Smooth muscle cell (in vitro differentiated cells): ENCODE results near the gene MYO16. TPM values are rescaled to one million over a fixed set of nuclear protein-coding genes. Genes with fewer than 3 reads are reported as not detected.

Experiments used
- DNase-seq: peaks from one replicate; lab custom pipeline; 2025; ENCODE audit not compliant: unreplicated experiment; lab: John Stamatoyannopoulos, UW
- H2AFZ ChIP-seq: fragments of 200-600 bp; sonication (generic); 2 replicates; pipeline ENCODE4 v1.6.0; 2016; ENCODE audit warnings: antibody characterized with exemption, low read depth, mild to moderate bottlenecking
- H3F3A ChIP-seq: fragments of 200-600 bp; sonication (generic); 2 replicates; pipeline ENCODE4 v1.6.0; 2017; ENCODE audit warnings: antibody characterized with exemption, low read depth
- H3K27ac ChIP-seq: fragments of 200-600 bp; sonication (generic); 2 replicates; pipeline ENCODE4 v1.5.1; 2016; ENCODE audit warnings: low read depth, mild to moderate bottlenecking
- H3K27me3 ChIP-seq: fragments of 200-600 bp; sonication (generic); 2 replicates; pipeline ENCODE4 v1.6.1; 2016; ENCODE audit warnings: low read depth, mild to moderate bottlenecking
- H3K36me3 ChIP-seq: fragments of 200-600 bp; sonication (generic); 2 replicates; pipeline ENCODE4 v1.5.1; 2016; ENCODE audit warnings: low read depth
- H3K4me1 ChIP-seq: fragments of 200-600 bp; sonication (generic); 2 replicates; pipeline ENCODE4 v1.5.1; 2016; ENCODE audit warnings: low read depth
- H3K4me2 ChIP-seq: fragments of 200-600 bp; sonication (generic); 2 replicates; pipeline ENCODE4 v1.6.0; 2016; ENCODE audit warnings: mild to moderate bottlenecking
- H3K4me3 ChIP-seq: fragments of 200-600 bp; sonication (generic); 2 replicates; pipeline ENCODE4 v1.5.1; 2016; ENCODE audit warnings: mild to moderate bottlenecking
- H3K79me2 ChIP-seq: fragments of 200-600 bp; sonication (generic); 2 replicates; pipeline ENCODE4 v1.6.0; 2016; ENCODE audit warnings: low read depth, mild to moderate bottlenecking
- H3K9ac ChIP-seq: fragments of 200-600 bp; sonication (generic); 2 replicates; pipeline ENCODE4 v1.6.0; 2016; ENCODE audit warnings: low read depth
- H3K9me3 ChIP-seq: fragments of 200-600 bp; sonication (generic); replicated peaks from 2 replicates; pipeline ENCODE4 v1.5.1; 2016; ENCODE audit warnings: low read depth
- H4K20me1 ChIP-seq: fragments of 200-600 bp; sonication (generic); 2 replicates; pipeline ENCODE4 v1.6.0; 2016; ENCODE audit warnings: low read depth
- CTCF ChIP-seq: fragments of 200-600 bp; sonication (generic); IDR thresholded peaks from 2 replicates; pipeline ENCODE4 v1.5.1; 2017; ENCODE audit warnings: borderline replicate concordance, mild to moderate bottlenecking, antibody characterized with exemption; ENCODE audit not compliant: insufficient read depth, poor library complexity, severe bottlenecking
- WGBS: methylation state at CpG from one replicate; pipeline ENCODE4 v1.1.7; 2016; ENCODE audit warnings: low lambda C conversion rate; 5-methylcytosine and 5-hydroxymethylcytosine counted together
- polyA plus RNA-seq: library from polyadenylated mRNA; unstranded; fragments of >200 nt; fragmentation: Nextera tagmentation; extraction: Ambion mirVana; gene quantifications from 2 replicates; pipeline ENCODE4 v1.2.1, GENCODE V29; 2016
- total RNA-seq: library from RNA; depleted of rRNA; stranded (reverse); fragments of >200 nt; gene quantifications from 2 replicates; pipeline ENCODE4 v1.2.3, GENCODE V29; 2014

MYO16 gene
- total and polyA plus RNA-seq, 2 experiments from 2014 or later: not detected

DNA sequence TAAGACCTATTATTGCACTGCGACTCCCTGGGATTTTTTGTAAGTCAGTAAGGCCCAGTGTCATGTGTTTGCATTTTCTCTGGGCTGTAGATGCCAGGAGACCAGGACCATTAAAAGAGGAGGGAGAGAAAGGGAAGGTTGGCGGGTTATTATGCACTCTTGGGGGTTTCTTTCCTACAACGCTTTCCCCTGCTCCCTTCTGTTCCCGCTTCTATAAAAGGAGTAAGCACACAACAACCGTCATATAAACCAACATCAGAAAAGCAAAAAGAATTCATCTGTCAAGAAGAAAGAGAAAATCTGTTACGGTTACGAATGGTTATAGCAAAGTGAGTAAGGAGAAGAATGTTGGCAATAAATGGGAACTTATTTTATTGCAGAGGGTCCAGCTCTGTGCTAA, 615.2 kb downstream of the MYO16 start:
- H3K4me2 ChIP-seq: no peak overlapping the region
- no peak overlapping the region for H3K4me3 ChIP-seq
- DNase-seq: no peak
- no peaks in the 10 kb centered on the region for H3F3A ChIP-seq
- H3K79me2 ChIP-seq: no peaks in the 10 kb centered on the region
- H3K27ac ChIP-seq: no peak overlapping the region
- TF ChIP-seq CTCF: no peak
- H2AFZ ChIP-seq: no peak overlapping the region
- H3K4me1 ChIP-seq: peaks cover 6% of the 10 kb centered on the region
- no peak overlapping the region for H3K9ac ChIP-seq
- H3K36me3 ChIP-seq: no peaks in the 10 kb centered on the region
- no peaks in the 10 kb centered on the region for H3K9me3 ChIP-seq
- no peaks in the 10 kb centered on the region for H4K20me1 ChIP-seq
- no peaks in the 10 kb centered on the region for H3K27me3 ChIP-seq
- 97% methylated on average over 7 of the region's 7 CpGs for WGBS

GRCh38 chr13:109246001-109246400, 616.6 kb downstream of the MYO16 start:
- no peak overlapping the region for H3K4me2 ChIP-seq
- H3K79me2 ChIP-seq: no peaks in the 10 kb centered on the region
- no peak overlapping the region for H2AFZ ChIP-seq
- no peaks in the 10 kb centered on the region for H3K27me3 ChIP-seq
- H3K36me3 ChIP-seq: no peaks in the 10 kb centered on the region
- no peaks in the 10 kb centered on the region for H3F3A ChIP-seq
- peaks cover 6% of the 10 kb centered on the region for H3K4me1 ChIP-seq
- no peaks in the 10 kb centered on the region for H4K20me1 ChIP-seq
- no peak overlapping the region for H3K9ac ChIP-seq
- TF ChIP-seq CTCF: no peak
- 87% methylated on average over 1 of the region's 1 CpG for WGBS
- H3K27ac ChIP-seq: no peak overlapping the region
- H3K9me3 ChIP-seq: no peaks in the 10 kb centered on the region
- H3K4me3 ChIP-seq: no peak overlapping the region
- no peak for DNase-seq

DNA sequence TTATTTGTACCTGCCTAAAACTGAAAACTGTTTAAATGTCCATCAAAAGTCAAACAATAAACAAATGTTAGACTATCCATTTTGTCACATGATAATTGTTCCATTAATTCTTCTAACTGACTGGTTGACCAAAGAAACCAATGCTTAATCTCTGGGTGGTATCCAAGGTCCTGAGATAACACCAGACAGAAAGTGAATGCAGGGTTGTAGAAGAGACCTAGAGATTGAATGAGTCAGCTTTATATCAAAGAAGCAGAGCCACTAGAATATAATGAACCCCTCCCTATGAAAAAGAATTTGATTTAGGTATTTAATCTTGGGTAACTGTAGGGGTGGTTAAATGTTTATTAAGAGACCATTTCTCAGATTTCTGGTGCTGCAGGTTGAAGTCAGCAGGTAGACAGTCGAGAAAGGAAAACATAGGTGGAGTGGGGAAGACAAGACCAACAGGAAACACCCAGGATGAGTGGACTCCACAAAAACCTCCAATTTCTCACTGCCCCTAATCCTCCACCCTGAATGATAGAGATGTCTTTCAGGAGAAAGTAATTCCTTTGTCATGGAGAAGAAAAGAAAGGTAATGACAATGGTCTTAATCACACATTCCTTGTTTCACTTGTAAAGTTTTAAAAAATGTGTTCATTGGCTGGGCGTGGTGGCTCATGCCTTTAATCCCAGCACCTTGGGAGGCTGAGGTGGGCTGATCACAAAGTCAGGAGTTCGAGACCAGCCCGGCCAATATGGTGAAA, 620.5 kb downstream of the MYO16 start:
- 89% methylated on average over 4 of the region's 4 CpGs for WGBS
- DNase-seq: no peak

More for the DNA sequence above, 620.5 kb downstream of the MYO16 start:
- no peaks in the 10 kb centered on the region for H3K4me1 ChIP-seq
- no peak overlapping the region for H3K9ac ChIP-seq
- no peak for TF ChIP-seq CTCF
- no peaks in the 10 kb centered on the region for H4K20me1 ChIP-seq
- H3K4me2 ChIP-seq: no peak overlapping the region
- H3F3A ChIP-seq: no peaks in the 10 kb centered on the region
- no peak overlapping the region for H2AFZ ChIP-seq
- no peaks in the 10 kb centered on the region for H3K79me2 ChIP-seq
- H3K36me3 ChIP-seq: no peaks in the 10 kb centered on the region
- H3K9me3 ChIP-seq: no peaks in the 10 kb centered on the region
- H3K4me3 ChIP-seq: no peak overlapping the region
- H3K27ac ChIP-seq: no peak overlapping the region
- no peaks in the 10 kb centered on the region for H3K27me3 ChIP-seq
